ENCODE results near the gene P2RX2. TPM values are rescaled to one million over a fixed set of nuclear protein-coding genes. Genes with fewer than 3 reads are reported as not detected.

P2RX2 gene
- polyA plus RNA-seq, 2 donors, result 1.4 to 2.2 TPM

DNA sequence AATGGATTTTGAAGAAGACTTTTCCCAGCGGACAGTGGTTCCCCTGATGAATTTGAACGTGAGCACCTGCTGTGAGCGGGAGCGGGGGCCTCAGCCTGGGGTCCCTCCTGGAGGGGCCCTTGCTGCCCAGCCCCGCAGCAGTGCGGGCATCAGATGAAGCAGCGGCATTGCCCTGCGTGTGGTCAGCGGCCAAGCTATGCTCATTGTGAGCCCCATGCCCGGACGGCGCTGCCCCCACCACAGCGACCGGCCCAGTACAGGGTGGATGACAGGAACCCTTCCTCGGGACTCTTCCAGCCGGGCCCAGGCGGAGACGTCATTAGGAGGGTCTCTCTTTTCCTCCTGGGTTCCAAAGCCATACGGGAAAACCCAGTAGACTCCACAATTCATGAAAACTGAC lies 11.6 kb upstream of the P2RX2 start:
- Histone ChIP-seq H3K27ac (ENCODE audit: low read depth in 2 of 2, low read length in 1 of 2) (no peak overlapping the region), H3K4me3 (ENCODE audit: low read depth in 1 of 2, low read length in 2 of 2) (no peak overlapping the region), H3K9me3 (ENCODE audit: control insufficient read depth in 2 of 2, insufficient read depth in 1 of 2, low read depth in 1 of 2, low read length in 1 of 2) (peaks cover 0 to 6% of the 10 kb centered on the region in 2 donors), H3K4me1 (ENCODE audit: control insufficient read depth in 2 of 2, insufficient read depth in 2 of 2, low read length in 1 of 2) (peaks cover 0 to 15% of the 10 kb centered on the region in 2 donors), H3K36me3 (ENCODE audit: control insufficient read depth in 2 of 2, insufficient read depth in 2 of 2, low read length in 1 of 2) (no peaks in the 10 kb centered on the region), H3K27me3 (ENCODE audit: control insufficient read depth in 1 of 2, insufficient read depth in 2 of 2, low read length in 2 of 2) (peaks cover 8 to 9% of the 10 kb centered on the region in 2 donors)
- 82 to 86% methylated on average over 19 of the region's 19 CpGs for WGBS, 2 donors

DNA sequence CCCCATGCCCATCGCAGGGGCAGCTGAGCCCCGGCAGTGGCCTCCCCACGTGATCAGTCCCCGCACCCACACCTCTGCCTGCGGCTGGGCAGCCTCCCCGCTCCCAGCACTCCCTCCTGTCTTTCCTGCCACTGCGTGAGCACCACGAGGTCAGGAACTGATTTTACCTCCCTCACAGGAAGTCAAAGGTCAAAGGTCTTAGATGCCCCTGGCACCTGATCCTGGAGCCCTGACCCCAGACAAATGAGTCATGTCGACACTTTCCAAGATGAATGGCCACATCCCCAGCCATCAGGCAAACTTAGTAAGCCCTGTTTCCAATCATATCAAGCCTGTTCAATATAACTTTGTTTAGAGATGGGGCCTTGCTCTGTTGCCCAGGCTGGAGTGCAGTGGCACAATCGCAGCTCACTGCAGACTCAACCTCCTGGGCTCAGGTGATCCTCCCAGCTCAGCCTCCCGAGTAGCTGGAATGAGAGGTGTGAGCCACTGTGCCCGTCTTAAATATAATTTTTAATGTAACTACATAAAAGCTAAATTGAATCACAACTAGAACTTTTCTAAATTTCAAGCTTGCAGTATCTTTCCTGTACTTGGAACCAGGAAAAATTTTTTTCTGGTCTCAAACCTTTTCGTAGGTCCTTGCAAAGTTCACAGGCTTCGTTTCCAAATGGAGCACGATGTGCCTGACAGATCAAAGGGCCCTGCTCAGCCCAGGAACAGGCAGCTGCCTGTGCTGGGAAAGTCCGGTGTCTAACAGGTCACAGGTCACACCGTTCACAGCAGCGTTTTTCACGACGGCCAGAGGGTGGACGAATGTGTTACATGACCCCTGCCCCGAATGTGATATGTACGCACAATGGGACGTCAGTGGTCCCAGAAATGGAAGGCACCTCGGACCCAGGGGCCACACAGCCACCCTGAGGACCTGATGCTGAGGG lies 10.1 kb upstream of the P2RX2 start:
- 45 to 47% methylated on average over 25 of the region's 25 CpGs for WGBS, 2 donors
- H3K27me3 ChIP-seq (ENCODE audit: control insufficient read depth in 1 of 2, insufficient read depth in 2 of 2, low read length in 2 of 2), result peaks cover 4 to 7% of the 10 kb centered on the region in 2 donors
- H3K4me1 ChIP-seq (ENCODE audit: control insufficient read depth in 2 of 2, insufficient read depth in 2 of 2, low read length in 1 of 2), result peaks cover 0 to 11% of the 10 kb centered on the region in 2 donors
- no peak overlapping the region for H3K27ac ChIP-seq (ENCODE audit: low read depth in 2 of 2, low read length in 1 of 2)
- H3K4me3 ChIP-seq (ENCODE audit: low read depth in 1 of 2, low read length in 2 of 2), result no peak overlapping the region
- H3K36me3 ChIP-seq (ENCODE audit: control insufficient read depth in 2 of 2, insufficient read depth in 2 of 2, low read length in 1 of 2), result no peaks in the 10 kb centered on the region
- H3K9me3 ChIP-seq (ENCODE audit: control insufficient read depth in 2 of 2, insufficient read depth in 1 of 2, low read depth in 1 of 2, low read length in 1 of 2), result peaks cover 0 to 6% of the 10 kb centered on the region in 2 donors

DNA sequence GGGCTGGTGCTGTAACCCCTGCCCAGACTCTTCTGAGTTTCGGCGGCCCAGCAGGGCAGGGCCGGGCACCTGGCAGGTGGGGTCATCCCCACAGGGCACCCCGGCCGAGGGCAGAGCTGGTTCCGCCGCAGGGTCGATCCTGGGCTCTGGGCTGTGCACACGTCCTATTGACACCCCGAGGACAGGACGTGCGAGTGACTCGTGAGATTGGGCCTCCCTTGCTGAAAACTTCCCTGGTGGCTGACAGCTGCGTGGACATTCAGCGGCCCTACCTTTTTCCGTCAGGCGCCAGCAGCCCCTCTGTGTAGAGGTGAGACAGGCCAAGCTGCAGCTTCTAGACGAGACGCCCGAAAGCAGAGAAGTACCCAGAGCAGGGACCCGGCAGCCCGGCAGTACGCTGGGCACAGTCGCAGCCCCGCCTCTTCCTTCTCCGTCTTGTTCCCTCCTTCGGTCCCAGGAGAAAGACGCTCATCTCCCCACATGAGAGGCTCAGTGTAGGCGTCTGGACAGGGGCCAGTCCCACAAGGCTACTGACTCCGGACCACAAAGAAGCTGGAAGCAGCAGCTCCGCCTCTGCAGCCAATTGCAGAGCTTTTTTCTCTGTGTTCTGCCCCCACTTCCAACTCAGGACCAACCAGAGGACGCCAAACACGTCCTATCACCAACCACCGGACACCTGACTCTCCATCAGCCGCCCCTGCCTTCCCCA lies 8.4 kb upstream of the P2RX2 start, which contains the start of gene LRCOL1:
LRCOL1 (minus strand) TSS at position 532 of the 709 bp plus-strand sequence. CDS start 4,331 bp downstream, outside the sequence.
- Histone ChIP-seq H3K27me3 (ENCODE audit: control insufficient read depth in 1 of 2, insufficient read depth in 2 of 2, low read length in 2 of 2) (peaks cover 2 to 4% of the 10 kb centered on the region in 2 donors), H3K4me3 (ENCODE audit: low read depth in 1 of 2, low read length in 2 of 2) (no peak within 1 kb of the TSS), H3K27ac (ENCODE audit: low read depth in 2 of 2, low read length in 1 of 2) (no peak within 1 kb of the TSS), H3K36me3 (ENCODE audit: control insufficient read depth in 2 of 2, insufficient read depth in 2 of 2, low read length in 1 of 2) (no peaks in the 10 kb centered on the region), H3K4me1 (ENCODE audit: control insufficient read depth in 2 of 2, insufficient read depth in 2 of 2, low read length in 1 of 2) (peaks cover 0 to 2% of the 10 kb centered on the region in 2 donors), H3K9me3 (ENCODE audit: control insufficient read depth in 2 of 2, insufficient read depth in 1 of 2, low read depth in 1 of 2, low read length in 1 of 2) (peaks cover 0 to 6% of the 10 kb centered on the region in 2 donors)
- 33% methylated on average over 31 to 35 of the region's 35 CpGs for WGBS, 2 donors

DNA sequence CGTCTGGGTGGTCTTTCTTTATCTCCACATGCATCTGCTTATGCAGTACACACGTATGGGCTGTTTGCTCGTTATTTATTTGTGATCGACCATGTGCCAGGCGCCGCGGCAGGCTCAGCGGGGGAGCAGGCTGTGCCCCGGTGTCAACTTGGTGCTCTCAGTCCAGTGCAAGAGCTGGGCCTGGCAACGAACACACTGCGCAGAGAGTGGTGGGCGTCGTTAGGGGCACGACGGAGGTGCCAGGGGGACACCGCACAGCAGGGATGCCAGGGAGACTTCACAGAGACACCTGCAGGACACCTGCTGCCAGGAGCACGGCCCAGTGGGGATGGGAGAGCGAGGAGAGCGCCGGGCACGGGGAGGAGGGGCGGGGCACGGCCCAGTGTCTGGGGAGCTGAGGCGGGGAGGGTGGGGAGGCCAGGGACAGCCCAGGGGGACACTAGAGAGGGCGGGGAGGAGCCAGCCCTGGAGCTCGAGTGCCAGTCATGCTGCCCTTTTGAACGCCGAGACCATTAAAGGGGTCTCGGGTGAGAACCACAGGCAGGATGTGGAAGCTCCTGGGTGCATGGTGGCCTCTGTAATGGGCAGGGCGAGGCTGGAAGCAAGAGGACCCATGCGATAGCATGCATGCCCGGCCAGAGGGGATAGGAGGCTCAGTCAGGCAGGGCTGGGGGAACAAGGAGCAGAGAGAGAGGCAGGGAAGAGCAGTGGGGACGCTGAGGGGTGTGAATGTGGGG lies 7.5 kb upstream of the P2RX2 start:
- Histone ChIP-seq H3K27ac (ENCODE audit: low read depth in 2 of 2, low read length in 1 of 2) (no peak overlapping the region), H3K27me3 (ENCODE audit: control insufficient read depth in 1 of 2, insufficient read depth in 2 of 2, low read length in 2 of 2) (peaks cover 2 to 6% of the 10 kb centered on the region in 2 donors), H3K4me3 (ENCODE audit: low read depth in 1 of 2, low read length in 2 of 2) (no peak overlapping the region), H3K36me3 (ENCODE audit: control insufficient read depth in 2 of 2, insufficient read depth in 2 of 2, low read length in 1 of 2) (no peaks in the 10 kb centered on the region), H3K9me3 (ENCODE audit: control insufficient read depth in 2 of 2, insufficient read depth in 1 of 2, low read depth in 1 of 2, low read length in 1 of 2) (peaks cover 0 to 9% of the 10 kb centered on the region in 2 donors), H3K4me1 (ENCODE audit: control insufficient read depth in 2 of 2, insufficient read depth in 2 of 2, low read length in 1 of 2) (peaks cover 0 to 2% of the 10 kb centered on the region in 2 donors)
- WGBS, 2 donors, result 80% methylated on average over 33 of the region's 33 CpGs

DNA sequence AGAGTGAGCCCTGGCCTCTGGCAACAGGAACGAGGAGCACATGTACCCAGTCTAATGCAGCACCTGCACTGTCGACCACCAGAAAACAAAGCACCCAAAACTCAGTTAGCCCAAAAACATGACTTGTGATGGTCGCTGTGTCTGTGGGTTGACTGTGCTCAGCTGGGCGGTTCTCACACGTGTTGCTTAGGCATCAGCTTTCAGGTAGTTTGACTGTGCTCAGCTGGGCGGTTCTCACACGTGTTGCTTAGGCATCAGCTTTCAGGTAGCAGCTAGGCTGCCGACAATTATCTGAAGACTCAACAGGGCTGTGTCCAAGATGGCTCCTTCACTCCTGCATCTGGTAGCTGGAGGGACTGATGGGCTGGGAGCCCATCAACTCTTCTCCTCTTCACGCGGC lies 7.0 kb upstream of the P2RX2 start:
- Histone ChIP-seq H3K4me1 (ENCODE audit: control insufficient read depth in 2 of 2, insufficient read depth in 2 of 2, low read length in 1 of 2) (peaks cover 0 to 2% of the 10 kb centered on the region in 2 donors), H3K36me3 (ENCODE audit: control insufficient read depth in 2 of 2, insufficient read depth in 2 of 2, low read length in 1 of 2) (no peaks in the 10 kb centered on the region), H3K27me3 (ENCODE audit: control insufficient read depth in 1 of 2, insufficient read depth in 2 of 2, low read length in 2 of 2) (peaks cover 2 to 6% of the 10 kb centered on the region in 2 donors), H3K9me3 (ENCODE audit: control insufficient read depth in 2 of 2, insufficient read depth in 1 of 2, low read depth in 1 of 2, low read length in 1 of 2) (peaks cover 0 to 12% of the 10 kb centered on the region in 2 donors), H3K4me3 (ENCODE audit: low read depth in 1 of 2, low read length in 2 of 2) (no peak overlapping the region), H3K27ac (ENCODE audit: low read depth in 2 of 2, low read length in 1 of 2) (no peak overlapping the region)
- 94 to 96% methylated on average over 10 of the region's 10 CpGs for WGBS, 2 donors

DNA sequence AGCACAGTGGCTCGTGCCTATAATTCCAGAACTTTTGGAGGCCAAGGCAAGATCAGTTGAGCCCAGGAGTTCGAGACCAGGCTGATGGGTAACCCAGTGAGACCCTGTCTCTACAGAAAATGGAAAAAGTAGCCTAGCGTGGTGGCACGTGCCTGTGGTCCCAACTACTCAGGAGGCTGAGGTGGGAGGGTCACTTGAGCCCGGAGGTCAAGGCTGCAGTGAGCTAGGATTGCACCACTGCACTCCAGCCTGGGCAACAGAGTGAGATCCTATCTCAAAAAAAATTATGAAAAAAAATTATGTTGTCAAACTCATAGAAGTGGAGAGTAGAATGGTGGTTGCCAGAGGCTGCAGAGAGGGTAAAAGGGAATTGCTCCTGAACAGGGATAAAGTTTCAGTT lies 4.5 kb upstream of the P2RX2 start:
- Histone ChIP-seq H3K27me3 (ENCODE audit: control insufficient read depth in 1 of 2, insufficient read depth in 2 of 2, low read length in 2 of 2) (peaks cover 3 to 10% of the 10 kb centered on the region in 2 donors), H3K4me3 (ENCODE audit: low read depth in 1 of 2, low read length in 2 of 2) (no peak overlapping the region), H3K27ac (ENCODE audit: low read depth in 2 of 2, low read length in 1 of 2) (no peak overlapping the region), H3K4me1 (ENCODE audit: control insufficient read depth in 2 of 2, insufficient read depth in 2 of 2, low read length in 1 of 2) (peaks cover 2 to 4% of the 10 kb centered on the region in 2 donors), H3K36me3 (ENCODE audit: control insufficient read depth in 2 of 2, insufficient read depth in 2 of 2, low read length in 1 of 2) (no peaks in the 10 kb centered on the region), H3K9me3 (ENCODE audit: control insufficient read depth in 2 of 2, insufficient read depth in 1 of 2, low read depth in 1 of 2, low read length in 1 of 2) (peaks cover 0 to 17% of the 10 kb centered on the region in 2 donors)
- 78 to 80% methylated on average over 5 of the region's 5 CpGs for WGBS, 2 donors

DNA sequence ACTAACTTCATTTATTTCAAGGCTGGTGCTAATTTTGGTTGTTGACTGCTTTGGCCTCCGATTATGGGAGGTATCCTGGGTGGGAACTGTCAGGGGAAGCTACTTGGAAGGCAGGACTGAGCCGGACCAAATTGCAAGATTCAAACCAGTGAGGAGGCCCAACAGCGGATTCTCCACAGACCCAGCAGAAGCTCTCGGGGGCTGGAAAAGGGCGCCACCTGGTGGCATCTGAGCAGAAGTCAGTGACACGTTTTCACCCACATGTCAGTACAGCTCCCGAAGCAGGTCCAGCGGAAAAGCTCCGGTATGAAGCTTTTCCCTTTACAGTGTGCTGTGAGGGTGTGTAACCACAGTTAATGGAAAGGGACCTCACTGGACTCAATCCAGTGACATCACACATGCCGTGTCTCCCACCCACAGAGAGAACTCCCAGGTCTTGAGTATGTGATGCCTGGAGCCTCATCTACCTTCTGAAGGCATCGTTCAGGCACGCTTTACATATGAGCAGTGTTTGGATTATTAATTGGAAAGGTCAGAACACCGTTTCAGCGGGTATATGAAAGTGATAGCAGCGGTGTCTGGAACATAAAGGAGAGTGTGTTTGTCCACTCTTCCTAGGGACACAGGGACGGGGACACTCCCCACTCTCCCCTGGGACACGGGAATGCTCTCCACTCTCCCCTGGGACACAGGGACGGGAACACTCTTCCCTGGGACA lies 3.6 kb upstream of the P2RX2 start:
- H3K36me3 ChIP-seq (ENCODE audit: control insufficient read depth in 2 of 2, insufficient read depth in 2 of 2, low read length in 1 of 2), result no peaks in the 10 kb centered on the region
- H3K27me3 ChIP-seq (ENCODE audit: control insufficient read depth in 1 of 2, insufficient read depth in 2 of 2, low read length in 2 of 2), result peaks cover 2 to 18% of the 10 kb centered on the region in 2 donors
- no peak overlapping the region for H3K27ac ChIP-seq (ENCODE audit: low read depth in 2 of 2, low read length in 1 of 2)
- no peak overlapping the region for H3K4me3 ChIP-seq (ENCODE audit: low read depth in 1 of 2, low read length in 2 of 2)
- 26 to 27% methylated on average over 18 of the region's 18 CpGs for WGBS, 2 donors
- H3K4me1 ChIP-seq (ENCODE audit: control insufficient read depth in 2 of 2, insufficient read depth in 2 of 2, low read length in 1 of 2), result peaks cover 1 to 7% of the 10 kb centered on the region in 2 donors
- peaks cover 0 to 17% of the 10 kb centered on the region in 2 donors for H3K9me3 ChIP-seq (ENCODE audit: control insufficient read depth in 2 of 2, insufficient read depth in 1 of 2, low read depth in 1 of 2, low read length in 1 of 2)

DNA sequence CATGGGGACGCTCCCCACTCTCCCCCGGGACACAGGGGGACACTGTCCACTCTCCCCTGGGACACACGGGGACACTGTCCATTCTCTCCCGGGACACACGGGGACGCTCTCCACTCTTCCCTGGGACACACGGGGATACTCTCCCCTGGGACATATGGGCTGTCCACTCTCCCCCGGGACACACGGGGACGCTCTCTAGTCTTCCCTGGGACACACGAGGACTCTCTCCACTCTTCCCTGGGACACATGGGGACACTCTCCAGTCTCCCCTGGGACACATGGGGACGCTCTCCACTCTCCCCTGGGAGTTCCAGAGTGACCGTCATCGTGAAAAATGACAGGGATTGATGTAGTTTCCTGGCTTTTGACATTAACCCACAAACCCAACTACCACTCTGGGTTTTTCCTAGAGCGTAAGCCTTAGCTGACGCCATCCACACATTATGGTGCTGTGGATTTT lies 3.0 kb upstream of the P2RX2 start:
- Histone ChIP-seq H3K36me3 (ENCODE audit: control insufficient read depth in 2 of 2, insufficient read depth in 2 of 2, low read length in 1 of 2) (no peaks in the 10 kb centered on the region), H3K4me1 (ENCODE audit: control insufficient read depth in 2 of 2, insufficient read depth in 2 of 2, low read length in 1 of 2) (peaks cover 0 to 7% of the 10 kb centered on the region in 2 donors), H3K27ac (ENCODE audit: low read depth in 2 of 2, low read length in 1 of 2) (no peak overlapping the region), H3K27me3 (ENCODE audit: control insufficient read depth in 1 of 2, insufficient read depth in 2 of 2, low read length in 2 of 2) (peaks cover 2 to 19% of the 10 kb centered on the region in 2 donors), H3K9me3 (ENCODE audit: control insufficient read depth in 2 of 2, insufficient read depth in 1 of 2, low read depth in 1 of 2, low read length in 1 of 2) (peaks cover 0 to 17% of the 10 kb centered on the region in 2 donors), H3K4me3 (ENCODE audit: low read depth in 1 of 2, low read length in 2 of 2) (no peak overlapping the region)
- 82% methylated on average over 15 to 16 of the region's 16 CpGs for WGBS, 2 donors
